Nucleus accumbens (tissue), 56 donors: ENCODE results near the gene NPAT.
"Not testable (repeated sequence)": the region's sequence is repeated elsewhere in the genome, so short reads cannot be mapped to it uniquely, and the experiment has no call there.

Experiments
- DNase-seq, 56 donors: peaks; one replicate each; lab custom pipeline; 2025; lab: John Stamatoyannopoulos, UW

NPAT gene

DNA sequence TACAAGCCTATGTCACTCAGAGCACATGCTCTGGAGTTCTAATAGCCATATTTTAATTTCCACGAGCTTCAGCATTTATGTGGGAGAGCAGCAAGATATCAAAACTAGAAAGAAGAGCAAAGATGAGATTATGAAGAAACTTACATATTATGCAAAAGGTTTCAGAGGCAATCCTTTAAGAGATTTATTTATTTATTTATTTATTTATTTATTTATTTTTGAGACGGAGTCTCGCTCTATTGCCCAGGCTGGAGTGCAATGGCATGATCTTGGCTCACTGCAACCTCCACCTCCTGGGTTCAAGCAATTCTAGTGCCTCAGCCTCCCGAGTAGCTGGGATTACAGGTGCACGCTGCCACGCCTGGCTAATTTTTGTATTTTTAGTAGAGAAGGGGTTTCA lies 59.6 kb downstream of the NPAT start:
- not testable (repeated sequence) for DNase-seq

- no peak for DNase-seq
Measured at GRCh38 chr11:108160970-108161566, 61.4 kb downstream of the NPAT start.

GRCh38 chr11:108154591-108154990 lies 67.8 kb downstream of the NPAT start:
- DNase-seq: no peak

DNA sequence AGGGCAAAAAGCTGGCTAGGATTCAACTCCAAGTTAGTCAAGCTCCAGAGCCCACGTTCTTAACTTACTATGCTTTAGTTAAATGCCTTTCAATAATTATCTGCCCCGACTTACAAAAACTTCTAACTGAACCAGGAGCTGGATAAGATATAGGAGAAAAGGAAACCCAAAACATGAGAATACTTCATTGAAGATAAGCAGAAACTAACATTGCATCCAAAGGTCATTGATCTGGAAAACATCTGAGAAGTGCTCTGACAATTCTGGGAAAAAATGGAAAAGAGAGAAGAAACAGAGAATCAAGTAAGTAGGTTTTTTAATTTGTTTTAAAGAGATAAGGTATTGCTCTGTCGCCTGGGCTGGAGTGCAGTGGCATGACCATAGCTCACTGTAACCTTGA lies 73.9 kb downstream of the NPAT start:
- no peak for DNase-seq

DNA sequence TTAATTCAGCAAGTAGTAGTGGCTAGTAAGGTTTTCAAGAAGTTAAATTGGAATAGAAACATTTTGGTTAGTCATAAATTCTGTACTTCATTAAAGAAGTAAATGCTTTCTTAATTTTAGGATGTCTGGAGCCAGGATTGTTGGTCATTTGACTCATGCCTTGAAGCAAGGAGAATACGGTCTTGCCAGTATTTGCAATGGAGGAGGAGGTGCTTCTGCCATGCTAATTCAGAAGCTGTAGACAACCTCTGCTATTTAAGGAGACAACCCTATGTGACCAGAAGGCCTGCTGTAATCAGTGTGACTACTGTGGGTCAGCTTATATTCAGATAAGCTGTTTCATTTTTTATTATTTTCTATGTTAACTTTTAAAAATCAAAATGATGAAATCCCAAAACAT lies 75.3 kb downstream of the NPAT start:
- DNase-seq: no peak

DNA sequence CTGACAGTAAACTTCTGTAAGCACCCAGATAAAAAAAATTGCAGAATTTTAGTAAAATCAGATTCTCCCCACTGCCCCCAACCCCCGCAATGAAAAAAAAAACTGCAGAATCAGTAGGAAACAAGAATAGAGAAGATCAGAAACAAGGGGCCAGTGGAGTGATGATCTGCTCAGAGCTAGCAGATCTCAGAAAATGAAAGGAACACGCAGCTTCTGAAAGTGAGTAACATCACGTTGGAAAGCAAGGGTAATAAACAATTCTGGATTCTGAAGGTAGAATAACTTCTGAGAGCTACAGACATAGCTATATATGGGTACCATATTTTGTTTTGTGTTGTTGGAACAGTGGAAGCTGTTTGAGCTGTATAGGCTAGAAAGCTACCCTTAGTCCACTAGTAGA lies 77.8 kb downstream of the NPAT start:
- DNase-seq: no peak

DNA sequence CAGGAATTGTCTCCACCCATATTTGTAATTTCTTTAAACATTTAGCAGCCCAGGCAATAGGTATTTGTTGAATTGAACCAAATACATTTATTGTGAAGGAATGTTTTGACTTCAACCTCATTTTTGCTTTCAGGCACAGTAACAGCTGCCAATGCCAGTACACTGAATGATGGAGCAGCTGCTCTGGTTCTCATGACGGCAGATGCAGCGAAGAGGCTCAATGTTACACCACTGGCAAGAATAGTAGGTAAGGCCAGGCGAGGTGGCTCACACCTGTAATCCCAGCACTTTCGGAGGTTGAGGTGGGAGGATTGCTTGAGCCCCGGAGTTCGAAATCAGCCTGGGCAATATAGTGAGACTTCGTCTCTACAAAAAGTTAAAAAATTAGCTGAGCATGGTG lies 80.1 kb downstream of the NPAT start:
- no peak for DNase-seq

DNA sequence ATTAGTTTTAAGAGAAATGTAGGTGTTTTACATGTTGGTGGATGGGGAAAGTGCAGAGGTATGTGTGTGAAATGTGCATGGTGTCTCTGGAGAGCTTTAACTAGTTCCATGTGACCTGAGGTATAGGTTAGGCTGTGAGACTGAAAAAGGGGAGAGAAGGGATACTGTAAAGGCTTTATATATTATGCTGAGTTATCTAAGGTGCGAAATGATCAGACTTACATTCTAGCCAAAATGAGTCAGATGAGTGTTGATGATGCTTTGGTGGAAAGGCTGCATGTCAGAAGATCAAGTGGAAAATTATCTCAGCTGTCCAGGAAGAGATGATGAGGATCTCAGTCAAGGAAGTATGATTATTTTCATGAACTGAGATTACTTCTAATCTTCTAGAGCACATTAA lies 85.2 kb downstream of the NPAT start:
- no peak for DNase-seq

GRCh38 chr11:108135845-108136544 lies 86.4 kb downstream of the NPAT start:
- DNase-seq: no peak

- not testable (repeated sequence) for DNase-seq
Measured at GRCh38 chr11:108132993-108133538, 89.4 kb downstream of the NPAT start.

- DNase-seq: no peak
Measured at GRCh38 chr11:108131993-108132392, 90.4 kb downstream of the NPAT start.

DNA sequence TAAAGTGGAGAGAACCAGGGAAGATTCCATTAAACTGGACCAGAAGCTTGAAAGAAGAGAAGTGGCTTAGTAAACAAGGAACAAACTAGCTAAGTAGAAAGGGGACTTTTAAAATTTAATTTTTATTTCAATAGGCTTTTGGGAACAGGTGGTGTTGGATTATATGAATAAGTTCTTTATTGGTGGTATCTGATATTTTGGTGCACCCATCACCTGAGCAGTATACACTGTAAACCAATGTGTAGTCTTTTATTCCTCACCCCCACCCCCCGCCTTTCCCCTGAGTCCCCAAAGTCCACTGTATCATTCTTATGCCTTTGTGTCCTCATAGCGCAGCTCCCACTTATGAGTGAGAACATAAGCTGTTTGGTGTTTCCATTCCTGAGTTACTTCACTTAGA lies 93.7 kb downstream of the NPAT start:
- no peak for DNase-seq

DNA sequence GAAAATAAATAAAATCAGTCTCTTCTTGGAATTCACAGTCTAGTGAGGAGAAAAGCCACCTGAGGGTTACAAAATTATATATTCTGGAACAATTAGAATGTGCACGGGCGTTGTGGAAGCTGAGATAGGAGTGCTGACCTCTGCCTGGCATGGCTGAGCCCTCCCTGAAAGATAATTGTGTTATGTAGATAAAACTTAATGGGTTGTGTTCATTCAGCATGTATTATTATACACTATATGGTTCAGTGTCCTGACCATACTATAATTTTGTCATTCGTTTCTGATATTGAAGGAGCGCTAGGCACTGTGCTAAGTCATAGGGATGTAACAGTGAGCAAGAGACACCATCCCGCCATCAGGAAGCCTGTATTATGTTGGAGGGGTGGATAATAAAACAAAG lies 97.3 kb downstream of the NPAT start:
- no peak for DNase-seq

- DNase-seq: peak in 8 of 56 donors; percentile 9 to 42 (median 20)
Measured at GRCh38 chr11:108122166-108122628, 100.2 kb downstream of the NPAT start.

DNA sequence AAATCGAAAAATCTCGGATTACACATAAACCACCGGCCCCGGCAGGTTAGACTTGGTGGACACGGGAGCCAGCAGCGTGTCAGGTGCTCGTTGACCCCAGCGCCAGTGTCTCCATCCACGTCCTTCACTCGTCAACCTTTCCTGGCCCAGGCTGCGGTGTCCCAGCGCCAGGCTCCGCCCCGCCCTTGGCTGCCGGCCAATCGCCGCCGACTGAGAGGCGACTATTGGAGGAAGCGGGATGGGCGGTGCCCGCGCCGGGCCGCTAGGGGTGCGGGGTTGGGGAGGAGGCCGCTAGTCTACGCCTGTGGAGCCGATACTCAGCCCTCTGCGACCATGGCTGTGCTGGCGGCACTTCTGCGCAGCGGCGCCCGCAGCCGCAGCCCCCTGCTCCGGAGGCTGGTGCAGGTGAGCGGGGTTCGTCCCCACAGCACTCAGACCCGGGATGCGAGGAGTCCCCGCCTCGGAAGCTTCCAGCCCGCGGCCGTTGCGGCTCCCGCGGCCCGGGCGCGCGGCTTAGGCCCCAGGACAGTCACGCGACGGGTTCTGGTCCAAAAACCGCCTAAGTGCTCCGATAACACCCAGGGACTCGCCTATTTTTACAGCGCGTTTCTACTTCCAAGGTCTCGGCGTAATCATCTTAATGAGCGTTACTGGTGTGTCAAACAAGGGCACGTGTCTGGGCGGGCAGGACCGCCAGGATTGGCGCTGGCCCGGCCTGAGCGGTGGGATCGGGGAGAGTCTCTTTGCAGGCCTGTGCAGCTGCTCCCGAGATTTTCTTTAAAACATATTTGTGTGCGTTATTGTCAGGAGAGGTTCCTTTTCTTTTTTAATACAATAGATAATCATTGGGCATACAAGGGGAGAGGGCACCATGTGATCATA lies 100.9 kb downstream of the NPAT start, which contains the start of gene ACAT1:
TSS of gene ACAT1 (plus strand) at position 294 of the 882 bp plus-strand sequence. CDS start at position 334, 40 bp downstream.
- peak in 55 of 56 donors; percentile 62 to 98 (median 87) for DNase-seq

- not testable (repeated sequence) for DNase-seq
Measured at GRCh38 chr11:108120936-108121273, 101.5 kb downstream of the NPAT start.

DNA sequence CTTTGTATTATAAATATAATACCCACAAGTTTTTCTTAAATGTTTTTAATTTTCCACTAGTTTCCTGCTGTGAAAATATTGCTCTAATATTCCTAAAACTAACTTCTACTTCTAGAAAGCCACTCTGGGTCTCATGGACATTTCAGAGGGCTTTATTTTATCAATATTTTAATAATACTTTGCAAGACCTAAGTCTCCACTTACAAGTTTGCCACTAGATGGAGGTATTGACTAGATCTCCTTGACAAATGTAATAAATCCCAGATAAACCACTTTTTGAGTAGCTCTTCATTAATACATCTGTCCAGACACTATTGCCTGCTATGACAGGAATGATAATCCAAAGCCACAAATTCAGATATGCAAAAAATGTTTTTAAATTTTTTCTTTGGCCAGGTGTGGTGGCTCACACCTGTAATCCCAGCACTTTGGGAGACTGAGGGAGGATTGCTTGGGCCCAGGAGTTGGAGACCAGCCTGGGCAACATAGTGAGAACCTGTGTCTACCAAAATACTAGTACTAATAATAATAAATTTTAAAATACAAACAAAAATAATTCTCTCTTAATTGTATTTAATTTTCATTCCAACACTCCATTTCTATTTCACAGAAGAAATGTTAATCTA lies 104.6 kb downstream of the NPAT start:
- no peak for DNase-seq

GRCh38 chr11:108115500-108116140 lies 106.8 kb downstream of the NPAT start:
- peak in 55 of 56 donors; percentile 3 to 85 (median 61) for DNase-seq

DNA sequence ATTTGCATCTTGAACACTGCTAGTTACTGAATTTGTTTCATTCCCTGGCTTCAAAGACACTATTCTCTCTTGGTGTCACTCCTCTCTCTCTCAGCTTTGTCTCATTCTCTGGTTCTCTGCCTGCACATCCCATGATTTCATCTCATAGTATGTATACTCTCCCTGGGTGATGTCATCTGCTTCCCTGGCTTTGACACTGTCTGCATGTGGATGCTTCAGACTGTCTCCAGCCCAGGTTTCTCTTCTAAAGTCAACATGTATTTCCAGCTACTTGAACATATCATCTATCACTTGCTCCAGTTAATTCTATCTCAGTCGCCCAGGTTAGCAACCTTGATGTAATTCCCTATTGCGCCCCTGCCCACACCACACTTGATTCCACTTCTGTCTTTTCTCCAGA lies 110.4 kb downstream of the NPAT start:
- no peak for DNase-seq

- no peak for DNase-seq
Measured at GRCh38 chr11:108111126-108111525, 111.3 kb downstream of the NPAT start.
